Spleen (tissue), 7 donors: Measurements from ENCODE around the gene RGS19.

Source experiments
- CTCF ChIP-seq, 11 experiments: fragments of 200-600 bp in 7 of 11; fragments of 450-650 bp in 4 of 11; sonication (generic) in 4 of 11; IDR thresholded peaks in 8 of 11; conservative IDR thresholded peaks in 3 of 11; 1 replicate in 7 of 11; 2 replicates in 4 of 11; pipeline versions ENCODE4 v1.4.0 to v1.8.0; 2016 to 2021; ENCODE audit warnings: antibody characterized with exemption in 11 of 11, inconsistent platforms in 4 of 11, mild to moderate bottlenecking in 1 of 11
- POLR2A ChIP-seq, 3 donors: fragments of 450-650 bp; IDR thresholded peaks; one replicate each; pipeline ENCODE4 v1.5.1; 2017; ENCODE audit warnings: antibody characterized with exemption in 3 of 3, mild to moderate bottlenecking in 1 of 3
- POLR2AphosphoS5 ChIP-seq, 3 donors: sonication (generic); formaldehyde crosslinking; IDR thresholded peaks; one replicate each; pipeline ENCODE4 v1.5.1; 2017; ENCODE audit warnings: antibody characterized with exemption in 3 of 3
- donor health status: DM: no; HTN: no; CAD: no; lungs with moderate emphysema.
- donor health status: DM: no; HTN: no; CAD: no.
- donor health status: DM: no; HTN: no; CAD: no.

GRCh38 chr20:64043768-64044167 is 35.5 kb downstream of the RGS19 start:
- no peak for TF ChIP-seq CTCF (IDR thresholded peaks at IDR 0.05 in 8 of 11, conservative IDR thresholded peaks at IDR 0.05 in 3 of 11)
- TF ChIP-seq POLR2A (IDR thresholded peaks at IDR 0.05): no peak
- TF ChIP-seq POLR2AphosphoS5 (IDR thresholded peaks at IDR 0.05): no peak
